ENCODE measurements around the gene TRPM1. TPM values are rescaled to one million over a fixed set of nuclear protein-coding genes. Genes with fewer than 3 reads are reported as not detected.

The TRPM1 gene
- total and polyA plus RNA-seq, 4 experiments from 2014 or later = not detected

GRCh38 chr15:30990036-30990435 lies 111.5 kb downstream of the TRPM1 start:
- Mint-ChIP-seq H3K27ac (peak overlapping the region; percentile 89 to 95 (median 94)), H3K27me3 (no peaks in the 10 kb centered on the region), H3K4me3 (peak overlapping the region; percentile 94 to 98 (median 96)), H3K36me3 (peaks cover 10 to 26% of the 10 kb centered on the region in 2 donors), H3K4me1 (peaks cover 24 to 43% (median 36%) of the 10 kb centered on the region in 4 donors), H3K9me3 (peaks cover 0 to 5% (median 0%) of the 10 kb centered on the region in 8 donors)
- POLR2A ChIA-PET (ENCODE audit: partially characterized antibody) = interaction anchor here (0.9 to 1.1 kb wide), 2 partner anchors 15 to 225 kb away, joined by 3 to 4 read pairs; no protein-coding TSS in a partner anchor
- CTCF ChIA-PET (ENCODE audit: partially characterized antibody) = interaction anchor here (2.6 kb wide), 1 partner anchor 499 kb away, joined by 10 read pairs; no protein-coding TSS in a partner anchor
- intact Hi-C loops (cut with micrococcal nuclease) = loop anchor here (2.0 to 10.0 kb wide), 6 partner anchors 135 to 882 kb away; partner anchors contain the start of genes KLF13 and OTUD7A
- no peaks in the 10 kb centered on the region for H3K27me3 ChIP-seq (ENCODE audit: insufficient read depth, low read length)
- H3K9me3 ChIP-seq (ENCODE audit: control insufficient read depth in 1 of 2, low read length in 2 of 2) = no peaks in the 10 kb centered on the region
- peaks cover 14% of the 10 kb centered on the region for H3K36me3 ChIP-seq (ENCODE audit: insufficient read depth, low read length)
- H3K4me1 ChIP-seq (ENCODE audit: insufficient read depth, low read length) = peaks cover 42% of the 10 kb centered on the region
- H3K4me3 ChIP-seq (ENCODE audit: low read length in 2 of 2) = peak overlapping the region; percentile 64 to 76
- peak overlapping the region; percentile 76 for H3K27ac ChIP-seq (ENCODE audit: low read depth, low read length)
- DNase-seq = no peak

GRCh38 chr15:30985081-30985531 lies 116.4 kb downstream of the TRPM1 start:
- ChIA-PET CTCF (ENCODE audit: partially characterized antibody) (interaction anchor here (1.0 kb wide), 1 partner anchor 11 kb away, joined by 3 read pairs; no protein-coding TSS in a partner anchor), POLR2A (ENCODE audit: partially characterized antibody) (no interaction called here)
- H3K4me1 Mint-ChIP-seq = peaks cover 48 to 80% (median 62%) of the 10 kb centered on the region in 4 donors
- H3K4me3 Mint-ChIP-seq = no peak overlapping the region
- H3K4me1 ChIP-seq (ENCODE audit: insufficient read depth, low read length) = peaks cover 43% of the 10 kb centered on the region
- intact Hi-C loops (cut with micrococcal nuclease) = no loop called here
- H3K4me3 ChIP-seq (ENCODE audit: low read length in 2 of 2) = no peak overlapping the region
- peaks cover 21% of the 10 kb centered on the region for H3K36me3 ChIP-seq (ENCODE audit: insufficient read depth, low read length)
- H3K27ac Mint-ChIP-seq = peak overlapping the region in 3 of 7 donors; percentile 0 to 32 (median 17)
- peaks cover 44 to 55% of the 10 kb centered on the region in 2 donors for H3K36me3 Mint-ChIP-seq
- H3K9me3 ChIP-seq (ENCODE audit: control insufficient read depth in 1 of 2, low read length in 2 of 2) = no peaks in the 10 kb centered on the region
- peaks cover 0 to 2% (median 0%) of the 10 kb centered on the region in 8 donors for H3K9me3 Mint-ChIP-seq
- H3K27ac ChIP-seq (ENCODE audit: low read depth, low read length) = no peak overlapping the region
- no peaks in the 10 kb centered on the region for H3K27me3 Mint-ChIP-seq
- DNase-seq = no peak
- H3K27me3 ChIP-seq (ENCODE audit: insufficient read depth, low read length) = no peaks in the 10 kb centered on the region

- Histone ChIP-seq H3K4me1 (ENCODE audit: insufficient read depth, low read length) (peaks cover 43% of the 10 kb centered on the region), H3K27me3 (ENCODE audit: insufficient read depth, low read length) (no peaks in the 10 kb centered on the region), H3K36me3 (ENCODE audit: insufficient read depth, low read length) (peaks cover 21% of the 10 kb centered on the region), H3K4me3 (ENCODE audit: low read length in 2 of 2) (no peak overlapping the region), H3K27ac (ENCODE audit: low read depth, low read length) (no peak overlapping the region), H3K9me3 (ENCODE audit: control insufficient read depth in 1 of 2, low read length in 2 of 2) (no peaks in the 10 kb centered on the region)
- ChIA-PET POLR2A (ENCODE audit: partially characterized antibody) (no interaction called here), CTCF (ENCODE audit: partially characterized antibody) (interaction anchor here (1.0 kb wide), 1 partner anchor 11 kb away, joined by 3 read pairs; no protein-coding TSS in a partner anchor)
- intact Hi-C loops (cut with micrococcal nuclease) = no loop called here
- H3K27me3 Mint-ChIP-seq = no peaks in the 10 kb centered on the region
- H3K27ac Mint-ChIP-seq = peak overlapping the region in 1 of 7 donors; percentile 32
- H3K4me1 Mint-ChIP-seq = peaks cover 50 to 80% (median 63%) of the 10 kb centered on the region in 4 donors
- peaks cover 50 to 57% of the 10 kb centered on the region in 2 donors for H3K36me3 Mint-ChIP-seq
- H3K4me3 Mint-ChIP-seq = peak overlapping the region in 2 of 8 donors; percentile 3 to 47
- H3K9me3 Mint-ChIP-seq = peaks cover 0 to 2% (median 0%) of the 10 kb centered on the region in 8 donors
- no peak for DNase-seq
These were observed 117.0 kb downstream of the TRPM1 start for GRCh38 chr15:30984542-30984941.

- H3K36me3 ChIP-seq (ENCODE audit: insufficient read depth, low read length) = peaks cover 21% of the 10 kb centered on the region
- Mint-ChIP-seq H3K27ac (peak overlapping the region in 1 of 7 donors; percentile 33), H3K27me3 (no peaks in the 10 kb centered on the region), H3K4me1 (peaks cover 52 to 84% (median 66%) of the 10 kb centered on the region in 4 donors), H3K4me3 (peak overlapping the region in 1 of 8 donors; percentile 47), H3K9me3 (peaks cover 0 to 2% (median 0%) of the 10 kb centered on the region in 8 donors), H3K36me3 (peaks cover 54 to 60% of the 10 kb centered on the region in 2 donors)
- no peak overlapping the region for H3K4me3 ChIP-seq (ENCODE audit: low read length in 2 of 2)
- no peaks in the 10 kb centered on the region for H3K9me3 ChIP-seq (ENCODE audit: control insufficient read depth in 1 of 2, low read length in 2 of 2)
- no peaks in the 10 kb centered on the region for H3K27me3 ChIP-seq (ENCODE audit: insufficient read depth, low read length)
- DNase-seq = no peak
- POLR2A ChIA-PET (ENCODE audit: partially characterized antibody) = no interaction called here
- H3K27ac ChIP-seq (ENCODE audit: low read depth, low read length) = no peak overlapping the region
- CTCF ChIA-PET (ENCODE audit: partially characterized antibody) = no interaction called here
- intact Hi-C loops (cut with micrococcal nuclease) = no loop called here
- H3K4me1 ChIP-seq (ENCODE audit: insufficient read depth, low read length) = peaks cover 44% of the 10 kb centered on the region
These were observed 117.4 kb downstream of the TRPM1 start for GRCh38 chr15:30984118-30984517.

GRCh38 chr15:30979457-30979856 lies 122.1 kb downstream of the TRPM1 start:
- POLR2A ChIA-PET (ENCODE audit: partially characterized antibody) = no interaction called here
- no peaks in the 10 kb centered on the region for H3K27me3 ChIP-seq (ENCODE audit: insufficient read depth, low read length)
- H3K9me3 ChIP-seq (ENCODE audit: control insufficient read depth in 1 of 2, low read length in 2 of 2) = no peaks in the 10 kb centered on the region
- peak overlapping the region in 2 of 8 donors; percentile 16 to 33 for H3K4me3 Mint-ChIP-seq
- H3K9me3 Mint-ChIP-seq = peaks cover 0 to 2% (median 0%) of the 10 kb centered on the region in 8 donors
- H3K4me1 Mint-ChIP-seq = peaks cover 40 to 69% (median 51%) of the 10 kb centered on the region in 4 donors
- DNase-seq = no peak
- H3K4me3 ChIP-seq (ENCODE audit: low read length in 2 of 2) = no peak overlapping the region
- H3K27ac ChIP-seq (ENCODE audit: low read depth, low read length) = no peak overlapping the region
- H3K36me3 Mint-ChIP-seq = peaks cover 42 to 60% of the 10 kb centered on the region in 2 donors
- peak overlapping the region in 2 of 7 donors; percentile 44 to 48 for H3K27ac Mint-ChIP-seq
- H3K4me1 ChIP-seq (ENCODE audit: insufficient read depth, low read length) = peaks cover 20% of the 10 kb centered on the region
- peaks cover 7% of the 10 kb centered on the region for H3K36me3 ChIP-seq (ENCODE audit: insufficient read depth, low read length)
- intact Hi-C loops (cut with micrococcal nuclease) = no loop called here
- CTCF ChIA-PET (ENCODE audit: partially characterized antibody) = no interaction called here
- no peaks in the 10 kb centered on the region for H3K27me3 Mint-ChIP-seq

GRCh38 chr15:30978328-30978727 lies 123.2 kb downstream of the TRPM1 start:
- Histone ChIP-seq H3K27me3 (ENCODE audit: insufficient read depth, low read length) (no peaks in the 10 kb centered on the region), H3K27ac (ENCODE audit: low read depth, low read length) (no peak overlapping the region), H3K9me3 (ENCODE audit: control insufficient read depth in 1 of 2, low read length in 2 of 2) (no peaks in the 10 kb centered on the region), H3K4me1 (ENCODE audit: insufficient read depth, low read length) (peaks cover 20% of the 10 kb centered on the region), H3K4me3 (ENCODE audit: low read length in 2 of 2) (no peak overlapping the region), H3K36me3 (ENCODE audit: insufficient read depth, low read length) (peaks cover 16% of the 10 kb centered on the region)
- peaks cover 34 to 57% (median 43%) of the 10 kb centered on the region in 4 donors for H3K4me1 Mint-ChIP-seq
- ChIA-PET CTCF (ENCODE audit: partially characterized antibody) (no interaction called here), POLR2A (ENCODE audit: partially characterized antibody) (no interaction called here)
- DNase-seq = no peak
- H3K4me3 Mint-ChIP-seq = no peak overlapping the region
- intact Hi-C loops (cut with micrococcal nuclease) = no loop called here
- H3K27ac Mint-ChIP-seq = peak overlapping the region in 1 of 7 donors; percentile 32
- peaks cover 0 to 2% (median 0%) of the 10 kb centered on the region in 8 donors for H3K9me3 Mint-ChIP-seq
- peaks cover 42 to 61% of the 10 kb centered on the region in 2 donors for H3K36me3 Mint-ChIP-seq
- H3K27me3 Mint-ChIP-seq = no peaks in the 10 kb centered on the region

GRCh38 chr15:30974112-30974511 lies 127.4 kb downstream of the TRPM1 start:
- Histone ChIP-seq H3K9me3 (ENCODE audit: control insufficient read depth in 1 of 2, low read length in 2 of 2) (no peaks in the 10 kb centered on the region), H3K4me3 (ENCODE audit: low read length in 2 of 2) (no peak overlapping the region), H3K27ac (ENCODE audit: low read depth, low read length) (no peak overlapping the region), H3K4me1 (ENCODE audit: insufficient read depth, low read length) (peaks cover 2% of the 10 kb centered on the region), H3K27me3 (ENCODE audit: insufficient read depth, low read length) (no peaks in the 10 kb centered on the region), H3K36me3 (ENCODE audit: insufficient read depth, low read length) (peaks cover 21% of the 10 kb centered on the region)
- H3K9me3 Mint-ChIP-seq = no peaks in the 10 kb centered on the region
- H3K27ac Mint-ChIP-seq = no peak overlapping the region
- ChIA-PET POLR2A (ENCODE audit: partially characterized antibody) (no interaction called here), CTCF (ENCODE audit: partially characterized antibody) (interaction anchor here (1.0 kb wide), 1 partner anchor 11 kb away, joined by 3 read pairs; no protein-coding TSS in a partner anchor)
- H3K36me3 Mint-ChIP-seq = peaks cover 39 to 62% of the 10 kb centered on the region in 2 donors
- intact Hi-C loops (cut with micrococcal nuclease) = no loop called here
- no peak for DNase-seq
- H3K4me3 Mint-ChIP-seq = no peak overlapping the region
- peaks cover 14 to 23% (median 18%) of the 10 kb centered on the region in 4 donors for H3K4me1 Mint-ChIP-seq
- H3K27me3 Mint-ChIP-seq = no peaks in the 10 kb centered on the region
